HEK293T (cell line): Measurements from ENCODE around the gene UMAD1.

Experiments
- FOXK2 ChIP-seq: fragments of 450-650 bp; IDR thresholded peaks from 2 replicates; pipeline ENCODE4 v1.6.1; 2016; ENCODE audit warnings: mild to moderate bottlenecking
- SP1 ChIP-seq: fragments of 450-650 bp; IDR thresholded peaks from 2 replicates; pipeline ENCODE4 v1.6.1; 2017

- no peak for TF ChIP-seq SP1
- TF ChIP-seq FOXK2 = no peak
These were observed 121.6 kb downstream of the UMAD1 start for GRCh38 chr7:7761974-7762779.
